Astrocyte of the spinal cord (primary cell): ENCODE data around the gene TNFAIP8L1.

Source experiments
- DNase-seq: peaks from one replicate; pipeline ENCODE4 v3.0.0; 2011; ENCODE audit warnings: low read depth, low spot score
- H3K4me3 ChIP-seq: 2 replicates; pipeline ENCODE4 v1.5.1; 2011; ENCODE audit warnings: low read depth, mild to moderate bottlenecking, low read length, moderate library complexity
- CTCF ChIP-seq: IDR thresholded peaks from 2 replicates; pipeline ENCODE4 v1.5.1; 2012; ENCODE audit warnings: low read depth, mild to moderate bottlenecking, low read length, inconsistent platforms
- in situ Hi-C: cut with HindIII; loops from 2 replicates; pipeline ENCODE4 v1.10.0; 2017; ENCODE audit warnings: low sequenced_read_pairs

TNFAIP8L1 gene

DNA sequence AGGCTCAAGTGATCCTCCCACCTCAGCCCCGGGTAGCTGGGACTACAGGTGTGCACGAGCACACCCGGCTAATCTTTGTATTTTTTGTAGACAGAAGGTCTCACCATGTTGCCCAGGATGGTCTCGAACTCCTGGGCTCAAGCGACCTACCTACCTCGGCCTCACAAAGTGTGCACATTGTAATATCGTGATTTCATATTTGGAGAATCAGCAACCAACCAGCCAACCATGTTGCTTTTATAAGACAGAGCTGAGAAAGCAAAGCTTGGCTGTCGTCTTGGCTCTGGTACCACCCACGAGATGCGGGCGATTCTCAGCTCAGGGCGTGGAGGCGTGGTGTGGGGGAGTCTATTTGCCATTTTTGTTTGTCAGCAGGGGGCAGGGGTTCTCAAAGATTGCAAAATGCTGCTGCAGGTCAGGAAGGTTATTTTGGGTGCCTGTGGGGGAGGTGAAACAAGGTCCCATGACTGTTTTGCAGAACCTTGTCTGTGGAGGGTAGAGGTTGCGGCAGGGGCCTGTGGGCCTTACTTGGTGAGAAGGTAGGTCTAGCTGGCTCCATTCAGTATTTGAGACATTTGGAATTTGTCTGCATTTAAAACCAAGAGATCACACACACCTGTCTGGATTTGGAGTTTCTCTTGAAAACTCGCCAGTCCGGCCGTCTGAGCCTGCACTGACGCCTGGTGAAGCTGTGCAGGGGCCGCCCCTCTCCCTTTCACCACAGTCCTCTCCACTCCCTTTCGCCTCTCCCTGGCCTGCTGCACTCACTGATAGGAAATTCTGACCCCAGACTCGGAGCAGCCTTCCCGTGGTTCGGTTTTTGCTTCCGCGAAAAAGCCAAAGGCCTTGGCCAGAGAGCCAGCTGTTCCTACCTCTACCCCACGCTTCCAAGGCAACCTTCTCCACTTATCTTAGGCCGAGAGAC lies 15.4 kb downstream of the TNFAIP8L1 start:
- no peak overlapping the region for H3K4me3 ChIP-seq
- DNase-seq = no peak
- in situ Hi-C loops = no loop called here
- TF ChIP-seq CTCF = no peak

DNA sequence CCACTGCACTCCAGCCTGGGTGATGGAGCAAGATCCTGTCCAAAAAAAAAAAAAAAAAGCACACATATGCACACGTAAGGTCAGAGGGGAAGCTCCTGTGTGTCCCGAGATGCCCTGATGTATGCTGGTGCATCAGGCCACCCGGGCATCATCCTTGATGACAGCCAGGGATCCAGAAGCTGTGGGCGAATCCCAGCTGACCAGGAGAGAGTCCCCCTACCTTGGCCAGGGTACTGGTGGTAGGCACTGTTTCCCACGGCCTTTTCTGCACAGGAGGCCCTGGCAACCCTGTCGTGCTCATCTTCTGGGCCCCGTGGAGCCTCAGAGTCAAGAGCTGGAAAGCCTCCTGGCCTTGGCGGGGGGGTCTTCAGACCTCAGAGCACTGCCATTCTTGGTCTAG lies 16.8 kb downstream of the TNFAIP8L1 start:
- no peak for TF ChIP-seq CTCF
- H3K4me3 ChIP-seq = no peak overlapping the region
- no peak for DNase-seq
- in situ Hi-C loops = no loop called here

GRCh38 chr19:4657262-4657661 lies 17.9 kb downstream of the TNFAIP8L1 start:
- in situ Hi-C loops = no loop called here
- no peak for TF ChIP-seq CTCF
- no peak overlapping the region for H3K4me3 ChIP-seq
- no peak for DNase-seq

GRCh38 chr19:4657835-4658234 lies 18.5 kb downstream of the TNFAIP8L1 start:
- in situ Hi-C loops = no loop called here
- no peak overlapping the region for H3K4me3 ChIP-seq
- no peak for TF ChIP-seq CTCF
- DNase-seq = no peak

DNA sequence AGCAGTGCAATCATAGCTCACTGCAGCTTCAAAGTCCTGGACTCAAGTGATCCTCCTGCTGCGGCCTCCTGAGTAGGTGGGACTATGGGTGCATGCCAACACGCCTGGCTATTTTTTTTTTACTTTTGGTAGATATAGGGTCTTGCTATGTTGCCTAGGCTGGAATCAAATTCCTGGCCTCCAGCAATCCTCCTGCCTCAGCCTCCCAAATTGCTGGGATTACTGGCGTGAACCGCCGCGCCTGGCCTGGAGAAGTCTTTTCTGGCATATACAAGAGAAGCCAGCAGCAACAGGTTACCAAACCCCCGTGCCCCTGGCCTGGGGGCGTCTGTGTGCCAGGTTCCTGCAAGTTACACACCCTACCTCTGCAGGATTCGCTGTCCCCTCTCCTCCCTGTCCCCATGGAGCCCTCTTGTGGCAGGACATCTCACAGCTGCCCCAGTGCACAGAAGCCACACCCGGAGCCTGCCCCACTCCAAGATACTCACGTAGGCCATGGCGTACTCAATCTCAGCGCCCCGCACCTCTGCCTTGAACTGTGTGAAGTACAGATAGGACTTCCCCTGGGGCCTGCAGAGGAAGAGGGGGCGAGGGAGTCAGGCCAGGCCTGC lies 21.0 kb downstream of the TNFAIP8L1 start:
- in situ Hi-C loops = no loop called here
- H3K4me3 ChIP-seq = no peak overlapping the region
- TF ChIP-seq CTCF = peak; percentile 33
- no peak for DNase-seq

DNA sequence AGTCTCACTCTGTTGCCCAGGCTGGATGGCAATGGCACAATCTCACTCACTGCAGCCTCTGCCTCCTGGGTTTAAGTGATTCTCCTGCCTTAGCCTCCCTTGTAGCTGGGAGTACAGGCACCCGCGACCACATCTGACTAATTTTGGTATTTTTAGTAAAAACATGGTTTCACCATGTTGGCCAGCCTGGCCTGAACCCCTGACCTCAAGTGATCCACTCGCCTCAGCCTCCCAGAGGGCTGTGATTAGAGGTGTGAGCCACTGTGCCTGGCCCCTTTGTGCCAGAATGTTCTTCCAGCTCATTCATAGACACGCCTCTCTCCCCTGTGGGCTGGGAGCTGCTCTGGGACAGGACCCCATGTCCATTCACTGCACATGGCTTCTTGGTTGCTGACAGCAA lies 21.7 kb downstream of the TNFAIP8L1 start:
- no peak overlapping the region for H3K4me3 ChIP-seq
- no peak for TF ChIP-seq CTCF
- DNase-seq = no peak
- in situ Hi-C loops = no loop called here
